ENCODE results near the gene GBGT1.
A peak's percentile ranks its signal among the peaks of the same experiment; 100 is the strongest.
"Not testable (repeated sequence)": the region's sequence is repeated elsewhere in the genome, so short reads cannot be mapped to it uniquely, and the experiment has no call there.

Gene GBGT1

GRCh38 chr9:133163504-133164172 is at the start of gene GBGT1:
GBGT1 (minus strand) TSS chr9:133163914; CDS start chr9:133162412, 1,502 bp downstream.
- peak within 1 kb of the TSS; percentile 39 for H3K4me3 ChIP-seq (ENCODE audit: low read depth, low read length)
- no peak for TF ChIP-seq CTCF (IDR thresholded peaks at IDR 0.05; ENCODE audit: insufficient read depth, low read depth, low read length, missing control alignments)
- DNase-seq (ENCODE audit: low read depth), result no peak

- H3K4me3 ChIP-seq (ENCODE audit: low read depth, low read length), result no peak overlapping the region
- DNase-seq (ENCODE audit: low read depth), result no peak
- TF ChIP-seq CTCF (IDR thresholded peaks at IDR 0.05; ENCODE audit: insufficient read depth, low read depth, low read length, missing control alignments), result no peak
Observed at GRCh38 chr9:133210609-133211008, 46.9 kb upstream of the GBGT1 start.

- TF ChIP-seq CTCF (IDR thresholded peaks at IDR 0.05; ENCODE audit: insufficient read depth, low read depth, low read length, missing control alignments), result no peak
- no peak overlapping the region for H3K4me3 ChIP-seq (ENCODE audit: low read depth, low read length)
- DNase-seq (ENCODE audit: low read depth), result no peak
Observed at GRCh38 chr9:133210202-133210532, 46.5 kb upstream of the GBGT1 start.

- not testable (repeated sequence) for H3K4me3 ChIP-seq (ENCODE audit: low read depth, low read length); DNase-seq (ENCODE audit: low read depth)
Observed at GRCh38 chr9:133209327-133210201, 45.9 kb upstream of the GBGT1 start.

GRCh38 chr9:133208880-133209300 is 45.2 kb upstream of the GBGT1 start, which contains the start of gene OBP2B:
OBP2B (minus strand) TSS chr9:133209250; CDS start chr9:133209199, 51 bp downstream.
- not testable (repeated sequence) for H3K4me3 ChIP-seq (ENCODE audit: low read depth, low read length); DNase-seq (ENCODE audit: low read depth)

GRCh38 chr9:133208171-133208879 is 44.6 kb upstream of the GBGT1 start:
- not testable (repeated sequence) for DNase-seq (ENCODE audit: low read depth); H3K4me3 ChIP-seq (ENCODE audit: low read depth, low read length)

GRCh38 chr9:133207540-133208170 is 43.9 kb upstream of the GBGT1 start:
- no peak for TF ChIP-seq CTCF (IDR thresholded peaks at IDR 0.05; ENCODE audit: insufficient read depth, low read depth, low read length, missing control alignments)

GRCh38 chr9:133207021-133207531 is 43.4 kb upstream of the GBGT1 start:
- no peak for DNase-seq (ENCODE audit: low read depth)
- no peak for TF ChIP-seq CTCF (IDR thresholded peaks at IDR 0.05; ENCODE audit: insufficient read depth, low read depth, low read length, missing control alignments)
- H3K4me3 ChIP-seq (ENCODE audit: low read depth, low read length), result no peak overlapping the region

More at GRCh38 chr9:133207540-133208170, 43.9 kb upstream of the GBGT1 start:
- no peak for DNase-seq (ENCODE audit: low read depth)
- H3K4me3 ChIP-seq (ENCODE audit: low read depth, low read length), result no peak overlapping the region

Data from GM12865 (cell line).